Measurements from ENCODE around the gene RBCK1. TPM values are rescaled to one million over a fixed set of nuclear protein-coding genes. Genes with fewer than 3 reads are reported as not detected.

Gene RBCK1
- total RNA-seq, 1 experiment from 2014 or later, result 115 TPM

DNA sequence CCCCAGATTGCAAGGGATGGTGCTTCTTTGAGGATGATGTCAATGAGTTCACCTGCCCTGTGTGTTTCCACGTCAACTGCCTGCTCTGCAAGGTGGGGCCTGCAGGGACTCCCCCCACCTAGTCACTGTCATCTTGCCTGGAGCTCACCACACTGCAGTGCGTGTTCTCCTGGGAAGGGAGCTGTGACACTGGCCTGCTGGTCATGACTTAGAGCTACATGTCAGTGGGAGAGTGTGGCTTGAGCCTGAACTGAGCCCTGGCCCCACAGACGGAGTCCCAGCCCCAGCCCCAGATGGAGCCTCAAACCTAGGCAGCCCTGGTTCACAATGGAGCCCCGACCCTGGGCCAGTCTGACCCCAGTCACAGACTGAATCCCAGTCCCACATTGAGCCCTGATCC, 19.3 kb downstream of the RBCK1 start:
- Histone ChIP-seq H3K4me3 (ENCODE audit: low read length) (no peak overlapping the region), H3K9ac (ENCODE audit: low read length) (no peak overlapping the region), H3K36me3 (ENCODE audit: low read depth, low read length) (peaks cover 15% of the 10 kb centered on the region), H3K9me3 (ENCODE audit: low read length) (no peaks in the 10 kb centered on the region), H3K27ac (ENCODE audit: low read length) (no peak overlapping the region), H3K9me2 (replicated peaks; ENCODE audit: low read length) (no peaks in the 10 kb centered on the region), H3K27me3 (ENCODE audit: low read length) (no peaks in the 10 kb centered on the region), H3K79me2 (ENCODE audit: low read length) (no peaks in the 10 kb centered on the region), H3F3A (ENCODE audit: low read length, unreplicated experiment) (peaks cover 3% of the 10 kb centered on the region), H4K20me1 (ENCODE audit: low read length) (no peaks in the 10 kb centered on the region), H2AFZ (ENCODE audit: low read length) (no peak overlapping the region), H3K4me2 (ENCODE audit: low read length) (no peak overlapping the region), H3K4me1 (ENCODE audit: insufficient read depth, low read length) (no peaks in the 10 kb centered on the region)
- TF ChIP-seq, protein P1, sequence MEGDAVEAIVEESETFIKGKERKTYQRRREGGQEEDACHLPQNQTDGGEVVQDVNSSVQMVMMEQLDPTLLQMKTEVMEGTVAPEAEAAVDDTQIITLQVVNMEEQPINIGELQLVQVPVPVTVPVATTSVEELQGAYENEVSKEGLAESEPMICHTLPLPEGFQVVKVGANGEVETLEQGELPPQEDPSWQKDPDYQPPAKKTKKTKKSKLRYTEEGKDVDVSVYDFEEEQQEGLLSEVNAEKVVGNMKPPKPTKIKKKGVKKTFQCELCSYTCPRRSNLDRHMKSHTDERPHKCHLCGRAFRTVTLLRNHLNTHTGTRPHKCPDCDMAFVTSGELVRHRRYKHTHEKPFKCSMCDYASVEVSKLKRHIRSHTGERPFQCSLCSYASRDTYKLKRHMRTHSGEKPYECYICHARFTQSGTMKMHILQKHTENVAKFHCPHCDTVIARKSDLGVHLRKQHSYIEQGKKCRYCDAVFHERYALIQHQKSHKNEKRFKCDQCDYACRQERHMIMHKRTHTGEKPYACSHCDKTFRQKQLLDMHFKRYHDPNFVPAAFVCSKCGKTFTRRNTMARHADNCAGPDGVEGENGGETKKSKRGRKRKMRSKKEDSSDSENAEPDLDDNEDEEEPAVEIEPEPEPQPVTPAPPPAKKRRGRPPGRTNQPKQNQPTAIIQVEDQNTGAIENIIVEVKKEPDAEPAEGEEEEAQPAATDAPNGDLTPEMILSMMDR (conservative IDR thresholded peaks at IDR 0.05; ENCODE audit: low read depth, low read length), result no peak
- no peak for TF ChIP-seq EZH2phosphoT487 (IDR thresholded peaks at IDR 0.05; ENCODE audit: borderline replicate concordance, low read length)
- TF ChIP-seq EZH2 (IDR thresholded peaks at IDR 0.05; ENCODE audit: low read length, unreplicated experiment), result no peak
- no TSS peak for BruUV-seq (replicated peaks)
- CTCF ChIA-PET, result no interaction called here
- DNase-seq (no peak), ATAC-seq (no peak)
- intact Hi-C loops (cut with micrococcal nuclease), result no loop called here
- POLR2A ChIA-PET (ENCODE audit: unreplicated experiment), result no interaction called here

DNA sequence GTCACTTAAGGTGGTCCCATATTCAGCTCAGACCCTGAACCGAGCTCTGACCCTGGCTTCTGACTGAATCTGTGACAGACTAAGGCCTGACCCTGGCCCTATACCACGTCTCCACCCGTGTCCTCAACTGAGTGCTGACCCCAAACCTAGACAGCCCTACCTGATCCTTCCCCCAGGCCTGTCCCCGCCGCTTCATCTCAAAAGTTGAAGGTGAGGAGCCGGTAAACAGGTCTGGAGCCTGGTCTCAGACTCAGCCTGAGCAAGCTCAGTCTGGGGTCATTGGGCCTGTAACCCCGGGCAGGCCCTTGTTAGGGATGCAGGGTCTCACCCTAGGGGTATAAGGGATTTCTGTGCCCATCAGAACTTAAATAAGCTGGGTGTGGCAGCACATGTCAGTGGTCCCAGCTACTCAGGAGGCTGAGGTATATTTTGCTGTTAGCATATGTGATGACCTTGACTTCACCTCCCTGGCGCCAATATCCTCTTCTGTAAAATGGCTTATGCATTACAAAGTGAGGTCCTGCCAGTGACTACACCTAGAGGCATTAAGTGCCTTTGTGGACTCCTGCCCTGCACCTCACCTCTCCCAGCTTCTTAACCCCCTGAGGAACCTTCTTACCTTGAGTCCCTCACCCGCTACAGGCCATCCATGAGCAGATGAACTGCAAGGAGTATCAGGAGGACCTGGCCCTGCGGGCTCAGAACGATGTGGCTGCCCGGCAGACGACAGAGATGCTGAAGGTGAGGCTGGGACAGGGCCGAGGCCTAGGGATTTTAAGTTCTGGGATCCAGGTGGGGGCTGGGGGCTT, 20.0 kb downstream of the RBCK1 start:
- TF ChIP-seq, protein P1 (conservative IDR thresholded peaks at IDR 0.05; ENCODE audit: low read depth, low read length), result no peak
- TF ChIP-seq EZH2phosphoT487 (IDR thresholded peaks at IDR 0.05; ENCODE audit: borderline replicate concordance, low read length) (no peak), EZH2 (IDR thresholded peaks at IDR 0.05; ENCODE audit: low read length, unreplicated experiment) (no peak)
- Histone ChIP-seq H3K9ac (ENCODE audit: low read length) (no peak overlapping the region), H3K36me3 (ENCODE audit: low read depth, low read length) (peaks cover 15% of the 10 kb centered on the region), H3K27ac (ENCODE audit: low read length) (no peak overlapping the region), H4K20me1 (ENCODE audit: low read length) (no peaks in the 10 kb centered on the region), H2AFZ (ENCODE audit: low read length) (no peak overlapping the region), H3K9me2 (replicated peaks; ENCODE audit: low read length) (no peaks in the 10 kb centered on the region), H3K4me2 (ENCODE audit: low read length) (no peak overlapping the region), H3F3A (ENCODE audit: low read length, unreplicated experiment) (peaks cover 3% of the 10 kb centered on the region), H3K4me1 (ENCODE audit: insufficient read depth, low read length) (no peaks in the 10 kb centered on the region), H3K79me2 (ENCODE audit: low read length) (no peaks in the 10 kb centered on the region), H3K4me3 (ENCODE audit: low read length) (no peak overlapping the region), H3K27me3 (ENCODE audit: low read length) (no peaks in the 10 kb centered on the region), H3K9me3 (ENCODE audit: low read length) (no peaks in the 10 kb centered on the region)
- BruUV-seq (replicated peaks), result no TSS peak
- no peak for ATAC-seq
- intact Hi-C loops (cut with micrococcal nuclease), result no loop called here
- POLR2A ChIA-PET (ENCODE audit: unreplicated experiment), result no interaction called here
- CTCF ChIA-PET, result no interaction called here
- DNase-seq, result no peak

GRCh38 chr20:428658-429200, 20.6 kb downstream of the RBCK1 start:
- TF ChIP-seq, protein P1 (conservative IDR thresholded peaks at IDR 0.05; ENCODE audit: low read depth, low read length), result peak; percentile 24; the same call in 1 of the 2 replicates
- TF ChIP-seq EZH2phosphoT487 (IDR thresholded peaks at IDR 0.05; ENCODE audit: borderline replicate concordance, low read length) (no peak), EZH2 (IDR thresholded peaks at IDR 0.05; ENCODE audit: low read length, unreplicated experiment) (no peak)
- Histone ChIP-seq H3K27me3 (ENCODE audit: low read length) (no peaks in the 10 kb centered on the region), H3K9me2 (replicated peaks; ENCODE audit: low read length) (no peaks in the 10 kb centered on the region), H3K4me2 (ENCODE audit: low read length) (no peak overlapping the region), H3F3A (ENCODE audit: low read length, unreplicated experiment) (peaks cover 3% of the 10 kb centered on the region), H2AFZ (ENCODE audit: low read length) (no peak overlapping the region), H3K79me2 (ENCODE audit: low read length) (no peaks in the 10 kb centered on the region), H3K4me3 (ENCODE audit: low read length) (no peak overlapping the region), H3K36me3 (ENCODE audit: low read depth, low read length) (peaks cover 14% of the 10 kb centered on the region), H4K20me1 (ENCODE audit: low read length) (no peaks in the 10 kb centered on the region), H3K4me1 (ENCODE audit: insufficient read depth, low read length) (no peaks in the 10 kb centered on the region), H3K27ac (ENCODE audit: low read length) (no peak overlapping the region), H3K9me3 (ENCODE audit: low read length) (no peaks in the 10 kb centered on the region), H3K9ac (ENCODE audit: low read length) (no peak overlapping the region)
- CTCF ChIA-PET, result no interaction called here
- ATAC-seq (no peak), DNase-seq (no peak)
- intact Hi-C loops (cut with micrococcal nuclease), result no loop called here
- POLR2A ChIA-PET (ENCODE audit: unreplicated experiment), result no interaction called here
- BruUV-seq (replicated peaks), result no TSS peak
